Measurements from ENCODE around the gene FBXO46. TPM values are rescaled to one million over a fixed set of nuclear protein-coding genes. Genes with fewer than 3 reads are reported as not detected.

The FBXO46 gene
- polyA plus RNA-seq, 1 of the 3 experiments (the other 2 are of a cell fraction): 5.6 TPM

- WGBS (ENCODE audit: low lambda C conversion rate): under 1% methylated on average over 13 of the region's 28 CpGs
- Histone ChIP-seq H2AFZ (ENCODE audit: low read depth) (no peak overlapping the region), H3K4me2 (peak overlapping the region; percentile 98), H3F3A (replicated peaks; ENCODE audit: insufficient read depth) (peaks cover 46% of the 10 kb centered on the region), H3K79me2 (ENCODE audit: insufficient read depth) (no peaks in the 10 kb centered on the region), H3K36me3 (replicated peaks in 1 of 2; ENCODE audit: control insufficient read depth in 1 of 2, insufficient read depth in 2 of 2, low read length in 1 of 2) (peaks cover 10 to 26% of the 10 kb centered on the region in 2 experiments), H3K27me3 (ENCODE audit: insufficient read depth) (no peaks in the 10 kb centered on the region), H3K4me3 (ENCODE audit: low read depth in 2 of 2, low read length in 1 of 2) (peak overlapping the region; percentile 55 to 61), H3K9ac (peak overlapping the region; percentile 53; the same call in 1 of the 2 replicates), H3K27ac (ENCODE audit: low read depth in 2 of 2, low read length in 1 of 2) (peak overlapping the region; percentile 79 to 95), H3K4me1 (ENCODE audit: control insufficient read depth in 1 of 2, insufficient read depth in 2 of 2, low read depth in 1 of 2, low read length in 1 of 2) (peaks cover 8 to 30% of the 10 kb centered on the region in 2 experiments; a peak in 3 of 4 replicates), H4K20me1 (ENCODE audit: insufficient read depth) (peaks cover 11% of the 10 kb centered on the region; the same call in 1 of the 2 replicates), H3K9me2 (no peaks in the 10 kb centered on the region), H3K9me3 (no peaks in the 10 kb centered on the region)
- TF ChIP-seq RAD21 (IDR thresholded peaks at IDR 0.05; ENCODE audit: low read length) (no peak), SMC3 (IDR thresholded peaks at IDR 0.05; ENCODE audit: low read depth, low read length) (no peak), GATA2 (CRISPR knock-in tag; IDR thresholded peaks at IDR 0.05) (no peak), REST (IDR thresholded peaks at IDR 0.05; ENCODE audit: low read depth, low read length) (no peak), GABPA (IDR thresholded peaks at IDR 0.05; ENCODE audit: low read depth) (no peak), TAF1 (IDR thresholded peaks at IDR 0.05; ENCODE audit: borderline replicate concordance, low read depth, low read length) (no peak), USF1 (IDR thresholded peaks at IDR 0.05; ENCODE audit: borderline replicate concordance, low read depth) (no peak), EZH2phosphoT487 (IDR thresholded peaks at IDR 0.05; ENCODE audit: borderline replicate concordance, low read depth) (no peak), PBX3 (IDR thresholded peaks at IDR 0.05) (no peak), SIN3A (IDR thresholded peaks at IDR 0.05; ENCODE audit: borderline replicate concordance, low read depth, low read length) (no peak), JUND (IDR thresholded peaks at IDR 0.05) (no peak; the same call in 1 of the 2 replicates), NRF1 (IDR thresholded peaks at IDR 0.05; ENCODE audit: low read depth, low read length) (no peak), ELF1 (IDR thresholded peaks at IDR 0.05) (no peak; the same call in 1 of the 2 replicates), CTCF (IDR thresholded peaks at IDR 0.05) (no peak), MAX (IDR thresholded peaks at IDR 0.05; ENCODE audit: low read depth) (no peak), IRF3 (IDR thresholded peaks at IDR 0.05; ENCODE audit: low read depth, low read length) (no peak)
- ChIA-PET POLR2A (interaction anchor here (0.6 to 3.6 kb wide), 14 partner anchors 10 to 78 kb away, joined by 3 to 19 read pairs (median 4); partner anchors contain the start of genes DMPK, DMWD, FBXO46 and QPCTL), CTCF (interaction anchor here (0.6 to 5.9 kb wide), 33 partner anchors 9 to 1259 kb away, joined by 3 to 100 read pairs (median 6); partner anchors contain the start of genes DMPK, DMWD, FBXO46 and MEIOSIN)
- no peak for DNase-seq
Measured at GRCh38 chr19:45769821-45770191, 39.1 kb upstream of the FBXO46 start.
